Measurements from ENCODE around the gene XPNPEP3. TPM values are rescaled to one million over a fixed set of nuclear protein-coding genes. Genes with fewer than 3 reads are reported as not detected.
A peak's percentile ranks its signal among the peaks of the same experiment; 100 is the strongest.

The XPNPEP3 gene
- total RNA-seq, 6 experiments from 2014 or later, result 22.7 to 30.5 (median 29.0) TPM

DNA sequence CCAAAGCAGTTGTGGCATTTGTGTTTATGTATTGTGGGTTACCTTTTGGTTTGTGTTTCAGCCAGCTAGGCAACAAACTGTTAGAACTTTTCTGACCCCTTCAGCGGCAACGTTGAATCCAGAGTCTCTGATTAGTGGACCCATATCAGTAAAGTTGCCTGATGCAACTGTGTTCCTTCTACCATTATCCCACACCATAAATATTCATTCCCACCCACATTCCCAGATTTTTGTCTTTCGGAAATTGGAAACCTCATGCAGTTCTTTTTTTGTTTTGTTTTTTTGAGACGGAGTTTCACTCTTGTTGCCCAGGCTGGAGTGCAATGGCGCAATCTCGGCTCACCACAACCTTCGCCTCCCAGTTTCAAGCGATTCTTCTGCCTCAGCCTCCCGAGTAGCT lies 63.6 kb downstream of the XPNPEP3 start:
- Mint-ChIP-seq H3K4me3 (no peak overlapping the region), H3K27ac (no peak overlapping the region), H3K27me3 (ENCODE audit: insufficient read depth) (peaks cover 2% of the 10 kb centered on the region; the same call in 1 of the 2 replicates), H3K36me3 (ENCODE audit: low read depth) (peaks cover 14% of the 10 kb centered on the region), H3K9me3 (no peaks in the 10 kb centered on the region), H3K4me1 (ENCODE audit: low read depth) (peaks cover 4% of the 10 kb centered on the region; the same call in 1 of the 2 replicates)
- TF ChIP-seq, protein P1, sequence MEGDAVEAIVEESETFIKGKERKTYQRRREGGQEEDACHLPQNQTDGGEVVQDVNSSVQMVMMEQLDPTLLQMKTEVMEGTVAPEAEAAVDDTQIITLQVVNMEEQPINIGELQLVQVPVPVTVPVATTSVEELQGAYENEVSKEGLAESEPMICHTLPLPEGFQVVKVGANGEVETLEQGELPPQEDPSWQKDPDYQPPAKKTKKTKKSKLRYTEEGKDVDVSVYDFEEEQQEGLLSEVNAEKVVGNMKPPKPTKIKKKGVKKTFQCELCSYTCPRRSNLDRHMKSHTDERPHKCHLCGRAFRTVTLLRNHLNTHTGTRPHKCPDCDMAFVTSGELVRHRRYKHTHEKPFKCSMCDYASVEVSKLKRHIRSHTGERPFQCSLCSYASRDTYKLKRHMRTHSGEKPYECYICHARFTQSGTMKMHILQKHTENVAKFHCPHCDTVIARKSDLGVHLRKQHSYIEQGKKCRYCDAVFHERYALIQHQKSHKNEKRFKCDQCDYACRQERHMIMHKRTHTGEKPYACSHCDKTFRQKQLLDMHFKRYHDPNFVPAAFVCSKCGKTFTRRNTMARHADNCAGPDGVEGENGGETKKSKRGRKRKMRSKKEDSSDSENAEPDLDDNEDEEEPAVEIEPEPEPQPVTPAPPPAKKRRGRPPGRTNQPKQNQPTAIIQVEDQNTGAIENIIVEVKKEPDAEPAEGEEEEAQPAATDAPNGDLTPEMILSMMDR (IDR thresholded peaks at IDR 0.05), result no peak
- DNase-seq, result no peak

DNA sequence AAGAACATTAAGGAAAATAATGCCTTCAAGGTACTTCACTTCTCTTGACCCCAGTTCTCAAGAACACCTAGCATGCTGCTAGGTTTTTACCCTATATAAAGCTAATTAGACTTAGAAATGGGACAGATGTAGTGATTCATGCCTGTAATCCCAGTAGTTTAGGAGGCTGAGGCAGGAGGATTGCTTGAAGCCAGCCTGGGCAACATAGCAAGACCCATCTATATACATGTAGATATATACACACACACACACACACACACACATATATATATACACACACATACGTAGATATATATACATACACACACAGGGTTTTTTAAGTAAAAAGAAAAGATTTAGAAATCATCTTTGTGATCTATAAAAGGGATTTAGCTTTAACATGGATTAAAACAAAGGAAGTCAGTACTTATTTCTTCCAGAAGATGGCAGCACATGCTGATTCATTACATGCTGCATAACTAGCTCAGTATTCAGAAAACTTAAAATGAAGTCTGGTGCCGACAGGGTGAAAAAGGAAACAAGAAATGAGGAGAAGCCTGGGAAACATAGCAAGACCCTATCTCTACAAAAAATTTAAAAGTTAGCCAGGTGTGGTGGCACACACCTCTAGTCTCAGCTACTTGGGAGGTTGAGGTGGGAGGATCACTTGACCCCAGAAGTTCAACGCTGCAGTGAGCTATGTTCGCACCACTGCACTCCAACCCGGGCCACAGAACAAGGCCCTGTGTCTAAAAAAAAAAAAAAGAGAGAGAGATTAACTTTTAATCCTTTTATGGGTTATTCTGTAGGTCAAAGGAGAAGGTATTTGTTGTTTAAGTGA lies 65.7 kb downstream of the XPNPEP3 start:
- no peaks in the 10 kb centered on the region for H3K9me3 Mint-ChIP-seq
- peak; percentile 69 for DNase-seq
- H3K36me3 Mint-ChIP-seq (ENCODE audit: low read depth), result peaks cover 15% of the 10 kb centered on the region
- peaks cover 4% of the 10 kb centered on the region; the same call in 1 of the 2 replicates for H3K4me1 Mint-ChIP-seq (ENCODE audit: low read depth)
- no peak overlapping the region for H3K4me3 Mint-ChIP-seq
- peak overlapping the region; percentile 66; the same call in 1 of the 2 replicates for H3K27ac Mint-ChIP-seq
- TF ChIP-seq, protein P1 (IDR thresholded peaks at IDR 0.05), result peak; percentile 89
- H3K27me3 Mint-ChIP-seq (ENCODE audit: insufficient read depth), result peaks cover 2% of the 10 kb centered on the region; the same call in 1 of the 2 replicates

DNA sequence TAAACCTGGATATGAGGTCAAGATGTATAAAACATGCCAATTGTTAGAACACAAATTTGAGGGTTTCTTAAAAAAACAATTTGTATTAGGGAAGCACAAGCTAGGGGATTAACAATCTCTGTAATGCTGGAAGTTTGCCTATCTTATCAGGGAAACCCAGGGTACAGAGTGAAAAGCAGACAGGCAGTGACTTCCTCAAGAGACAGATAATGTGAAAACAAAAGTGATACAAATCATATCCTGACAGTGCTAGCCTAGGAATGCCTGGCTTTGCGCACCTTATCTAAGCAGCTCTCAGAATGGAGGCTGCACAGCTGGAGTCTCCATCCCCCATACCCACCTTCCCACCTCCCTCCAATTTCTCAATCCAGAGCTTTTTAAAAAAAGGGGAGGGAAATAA lies 71.7 kb downstream of the XPNPEP3 start:
- H3K9me3 Mint-ChIP-seq, result no peaks in the 10 kb centered on the region
- H3K36me3 Mint-ChIP-seq (ENCODE audit: low read depth), result peaks cover 12% of the 10 kb centered on the region
- no peaks in the 10 kb centered on the region for H3K4me1 Mint-ChIP-seq (ENCODE audit: low read depth)
- H3K27ac Mint-ChIP-seq, result no peak overlapping the region
- H3K27me3 Mint-ChIP-seq (ENCODE audit: insufficient read depth), result no peaks in the 10 kb centered on the region
- no peak for DNase-seq
- no peak overlapping the region for H3K4me3 Mint-ChIP-seq
- TF ChIP-seq, protein P1 (IDR thresholded peaks at IDR 0.05), result no peak

DNA sequence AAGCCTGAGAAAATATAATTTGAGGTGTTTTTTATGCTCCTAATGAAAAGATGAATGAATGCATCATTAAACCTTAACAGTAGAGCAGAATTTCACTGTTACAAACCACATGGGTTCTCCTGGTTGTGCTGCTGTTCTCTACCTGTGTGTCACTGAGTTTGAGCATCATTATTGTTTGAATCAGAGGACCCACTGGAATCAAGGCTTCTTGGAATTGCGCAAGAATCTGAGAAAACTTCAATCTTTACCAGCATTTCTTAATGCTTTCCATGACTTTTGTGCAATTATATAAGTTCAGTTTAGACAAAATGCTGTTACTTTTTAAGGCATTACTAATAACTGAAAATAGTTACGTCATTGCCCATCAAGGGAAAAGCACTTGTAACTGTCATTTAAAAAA lies 75.4 kb downstream of the XPNPEP3 start:
- Mint-ChIP-seq H3K4me3 (no peak overlapping the region), H3K4me1 (ENCODE audit: low read depth) (no peaks in the 10 kb centered on the region), H3K27ac (no peak overlapping the region), H3K36me3 (ENCODE audit: low read depth) (peaks cover 9% of the 10 kb centered on the region; the same call in 1 of the 2 replicates), H3K27me3 (ENCODE audit: insufficient read depth) (no peaks in the 10 kb centered on the region; the same call in 1 of the 2 replicates), H3K9me3 (no peaks in the 10 kb centered on the region)
- TF ChIP-seq, protein P1 (IDR thresholded peaks at IDR 0.05), result no peak
- no peak for DNase-seq

DNA sequence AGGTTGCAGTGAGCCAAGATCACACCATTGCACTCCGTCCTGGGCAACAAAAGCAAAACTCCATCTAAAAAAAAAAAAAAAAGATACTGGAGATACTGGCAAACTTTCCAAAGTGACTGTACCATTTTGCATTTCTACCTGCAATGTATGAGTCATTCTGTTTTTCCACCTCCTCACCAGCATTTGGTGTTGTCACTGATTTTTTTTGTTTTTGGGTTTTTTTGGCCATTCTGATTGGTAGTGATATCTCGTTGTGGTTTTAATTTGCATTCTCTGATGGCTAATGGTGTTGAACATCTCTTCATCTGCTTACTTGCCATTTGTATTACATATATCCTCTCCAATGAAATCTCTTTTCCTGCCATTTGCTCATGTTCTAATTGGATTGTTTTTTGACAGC lies 82.3 kb downstream of the XPNPEP3 start:
- Mint-ChIP-seq H3K27me3 (ENCODE audit: insufficient read depth) (no peaks in the 10 kb centered on the region; the same call in 1 of the 2 replicates), H3K36me3 (ENCODE audit: low read depth) (0 out of 2 replicates have a peak, but pooled peaks cover 1% of the 10 kb centered on the region), H3K4me3 (no peak overlapping the region), H3K4me1 (ENCODE audit: low read depth) (no peaks in the 10 kb centered on the region), H3K27ac (no peak overlapping the region), H3K9me3 (no peaks in the 10 kb centered on the region)
- no peak for DNase-seq
- TF ChIP-seq, protein P1 (IDR thresholded peaks at IDR 0.05), result no peak
